ENCODE measurements around the gene PHLPP1. TPM values are rescaled to one million over a fixed set of nuclear protein-coding genes. Genes with fewer than 3 reads are reported as not detected.

Gene PHLPP1
- total and polyA plus RNA-seq, 2 of the 13 experiments (the other 11 are each of a cell fraction or from before 2014, with no cell fraction given): 9.8 to 18.5 TPM

GRCh38 chr18:62741118-62741566 lies 25.8 kb downstream of the PHLPP1 start (continued):
- no peak for TF ChIP-seq CEBPZ (IDR thresholded peaks at IDR 0.05; ENCODE audit: low read length)
- TF ChIP-seq POGZ (CRISPR knock-in tag; IDR thresholded peaks at IDR 0.05): peak; percentile 57; the same call in 1 of the 2 replicates
- TF ChIP-seq ARID3A (IDR thresholded peaks at IDR 0.05; ENCODE audit: low read depth, low read length): peak; percentile 49; the same call in 1 of the 2 replicates
- TF ChIP-seq TCF7 (IDR thresholded peaks at IDR 0.05; ENCODE audit: low read depth): peak; percentile 73
- TF ChIP-seq FOXA3 (CRISPR knock-in tag; IDR thresholded peaks at IDR 0.05): peak; percentile 59
- no peak for TF ChIP-seq PLRG1 (conservative IDR thresholded peaks at IDR 0.05)
- TF ChIP-seq ZNF720 (CRISPR knock-in tag; IDR thresholded peaks at IDR 0.05): no peak
- no peak for TF ChIP-seq THYN1 (CRISPR knock-in tag; IDR thresholded peaks at IDR 0.05; ENCODE audit: borderline replicate concordance, low read depth)
- no peak for TF ChIP-seq ZNF317 (CRISPR knock-in tag; IDR thresholded peaks at IDR 0.05)
